IPS-18c (cell line): ENCODE data around the gene YTHDC1.
"Not testable (repeated sequence)": the region's sequence is repeated elsewhere in the genome, so short reads cannot be mapped to it uniquely, and the experiment has no call there.

ENCODE experiments used
- H3K4me3 ChIP-seq: 2 replicates; pipeline ENCODE4 v1.7.0; 2013; ENCODE audit warnings: low read depth, mild to moderate bottlenecking, low read length, moderate library complexity; ENCODE audit not compliant: insufficient read depth
- H3K9me3 ChIP-seq: one replicate; pipeline ENCODE4 v1.6.1; 2013; ENCODE audit warnings: mild to moderate bottlenecking, low read length, moderate library complexity; ENCODE audit not compliant: control insufficient read depth, insufficient read depth

The YTHDC1 gene

DNA sequence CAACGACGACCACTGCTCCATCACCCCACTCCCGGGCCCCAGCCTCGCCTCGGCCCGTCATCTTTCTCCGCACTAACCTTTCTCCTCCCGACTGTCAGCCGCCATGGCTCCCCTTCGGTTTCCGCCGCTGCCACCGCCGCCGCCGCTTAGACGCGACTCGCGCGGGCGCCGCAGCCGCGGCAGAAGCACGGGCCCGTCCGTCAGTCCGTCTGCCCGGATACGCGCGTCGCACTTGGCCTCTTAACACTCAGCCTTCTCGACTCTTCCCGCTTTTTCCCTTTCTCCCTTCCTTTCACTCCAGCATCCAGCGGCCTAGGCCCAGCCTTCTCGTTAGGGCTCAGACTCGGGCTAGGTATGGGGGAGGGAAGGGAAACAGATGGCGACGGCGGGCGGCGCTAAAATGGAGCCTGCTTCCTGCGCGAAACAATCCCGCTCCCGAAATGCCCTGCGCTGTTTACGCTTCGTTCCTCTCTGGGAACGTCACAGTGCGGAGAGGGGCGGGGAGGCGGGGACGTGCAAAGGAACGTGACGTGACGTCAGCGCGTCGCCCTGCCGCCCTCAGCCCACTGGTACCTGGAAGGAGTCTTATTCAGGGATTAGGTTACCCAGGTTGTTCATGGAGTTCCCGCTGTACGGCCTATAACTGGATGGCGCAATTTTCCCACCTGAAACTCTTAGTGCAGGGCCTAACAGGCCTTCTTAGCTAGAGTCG, at the start of gene YTHDC1:
Gene YTHDC1 (minus strand): TSS at position 442 of the 712 bp plus-strand sequence. CDS start 337 bp downstream, at position 105.
- Histone ChIP-seq H3K9me3 (no peaks in the 10 kb centered on the region), H3K4me3 (peak within 1 kb of the TSS; percentile 97)

- no peak overlapping the region for H3K4me3 ChIP-seq
- H3K9me3 ChIP-seq, result no peaks in the 10 kb centered on the region
Measured at GRCh38 chr4:68399306-68399705, 49.4 kb upstream of the YTHDC1 start.

GRCh38 chr4:68396756-68397155, 46.9 kb upstream of the YTHDC1 start:
- Histone ChIP-seq H3K4me3 (no peak overlapping the region), H3K9me3 (no peaks in the 10 kb centered on the region)

DNA sequence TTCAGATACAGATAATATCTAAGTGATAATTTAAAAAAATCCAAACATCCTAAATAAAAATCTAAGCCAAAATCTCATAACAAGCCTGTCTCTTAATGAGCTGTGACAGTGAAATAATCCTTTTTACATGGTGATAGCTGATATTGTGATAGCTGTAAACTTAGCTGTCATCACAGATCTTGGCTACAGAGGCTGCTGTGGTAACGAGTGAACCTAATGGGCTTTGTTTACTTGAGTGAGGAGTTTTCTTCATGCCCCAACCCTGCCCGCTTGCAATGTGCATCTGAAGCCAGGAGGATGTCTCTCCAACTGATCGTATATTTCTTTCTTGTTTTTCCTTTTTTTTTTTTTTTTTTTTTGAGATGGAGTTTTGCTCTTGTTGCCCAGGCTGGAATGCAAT, 41.5 kb upstream of the YTHDC1 start:
- H3K9me3 ChIP-seq, result no peaks in the 10 kb centered on the region
- no peak overlapping the region for H3K4me3 ChIP-seq

DNA sequence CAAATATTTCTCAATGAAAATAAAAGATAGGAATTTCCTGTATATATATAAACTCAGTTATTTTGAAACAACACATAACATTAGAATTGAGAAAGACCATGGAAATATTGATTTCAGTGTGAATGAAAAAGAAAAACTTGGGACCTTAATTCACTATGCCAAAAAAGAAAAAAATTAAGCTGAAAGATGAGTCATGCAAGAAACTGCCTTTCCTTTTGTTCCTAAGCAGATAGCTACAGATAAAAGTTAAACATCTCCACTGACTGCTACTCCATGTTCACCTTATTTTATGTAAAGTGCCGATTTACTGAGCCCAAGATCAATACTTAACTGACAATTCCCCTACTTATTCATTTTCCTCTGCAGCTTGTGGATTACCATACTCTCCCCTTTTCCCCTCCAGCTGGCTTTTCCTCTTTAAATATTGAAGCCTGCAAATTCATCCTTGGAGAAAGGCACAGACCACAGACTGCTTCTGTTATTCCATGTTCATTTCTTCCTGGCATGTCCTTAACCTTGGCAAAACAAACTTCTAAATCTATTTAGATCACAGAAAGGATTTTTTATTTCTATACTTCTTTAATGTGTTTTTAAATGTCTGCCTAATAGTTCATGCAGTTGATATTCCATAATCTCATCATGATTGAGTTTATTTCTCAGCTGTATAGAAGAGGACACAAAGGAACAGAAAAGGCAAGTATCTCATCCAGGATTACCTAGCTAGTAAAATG, 40.5 kb upstream of the YTHDC1 start:
- no peak overlapping the region for H3K4me3 ChIP-seq
- H3K9me3 ChIP-seq, result no peaks in the 10 kb centered on the region

DNA sequence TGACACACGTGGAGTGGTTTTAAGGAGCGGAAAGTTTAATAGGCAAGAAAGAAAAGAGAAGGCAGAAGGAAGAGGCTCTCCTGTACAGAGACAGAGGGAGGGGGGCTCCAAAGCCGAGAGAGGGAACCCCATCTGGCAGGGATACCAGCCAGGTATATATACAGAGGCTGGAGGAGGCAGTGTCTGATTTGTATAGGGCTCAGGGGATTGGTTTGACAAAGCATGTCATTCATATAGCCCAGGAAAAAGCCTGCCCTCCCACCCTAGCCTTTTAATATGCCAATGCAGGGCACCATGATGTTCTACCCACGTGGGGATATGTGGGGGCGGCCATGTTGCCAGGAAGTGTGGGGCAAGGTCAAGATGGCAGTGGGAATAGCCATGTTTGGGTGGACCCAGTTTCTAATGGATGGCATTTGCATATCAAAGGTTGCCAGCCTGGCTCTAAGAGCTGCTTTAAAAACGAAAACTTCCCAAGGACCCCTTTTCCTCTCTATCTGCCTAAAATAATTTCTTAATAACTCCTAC, 39.6 kb upstream of the YTHDC1 start:
- not testable (repeated sequence) for H3K9me3 ChIP-seq, H3K4me3 ChIP-seq

GRCh38 chr4:68388347-68388865, 38.5 kb upstream of the YTHDC1 start:
- no peaks in the 10 kb centered on the region for H3K9me3 ChIP-seq
- H3K4me3 ChIP-seq, result no peak overlapping the region

DNA sequence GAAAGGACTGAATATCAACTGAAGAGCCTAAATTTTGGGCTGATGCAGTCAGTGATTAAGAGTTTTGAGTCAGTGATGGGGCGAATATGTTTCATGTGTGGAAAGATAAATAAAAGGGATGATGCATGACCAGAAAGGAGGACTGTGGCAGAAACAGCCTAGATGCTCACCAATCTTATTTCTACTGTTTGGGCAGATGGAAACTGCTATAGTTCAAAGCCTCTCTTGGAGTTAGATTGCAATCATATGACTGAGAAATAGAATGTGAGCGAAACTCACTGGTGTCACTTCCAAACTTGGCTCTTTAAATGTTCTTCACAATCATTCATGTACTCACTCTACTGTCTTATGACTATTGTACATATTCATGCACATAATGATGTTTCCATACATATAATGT, 35.4 kb upstream of the YTHDC1 start:
- Histone ChIP-seq H3K9me3 (no peaks in the 10 kb centered on the region), H3K4me3 (no peak overlapping the region)

DNA sequence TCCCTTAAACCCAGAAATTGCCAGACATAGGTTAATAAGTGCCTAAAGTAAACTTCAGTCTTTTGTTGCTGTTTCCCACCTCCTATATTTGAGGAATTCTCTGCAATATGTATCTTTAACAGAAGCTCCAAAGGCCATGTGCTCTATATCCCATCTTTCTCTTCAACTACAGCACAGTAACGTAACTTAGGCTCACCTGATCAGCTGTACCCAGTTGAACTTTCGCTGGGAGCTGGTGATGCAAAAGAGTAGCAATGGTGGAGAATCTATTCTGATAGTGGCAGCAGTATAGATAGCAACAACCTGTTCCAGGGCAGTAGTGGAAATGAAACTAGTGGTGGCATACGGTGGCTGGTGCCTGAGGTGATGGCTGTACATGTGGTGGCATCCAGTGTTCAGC, 33.2 kb upstream of the YTHDC1 start:
- no peak overlapping the region for H3K4me3 ChIP-seq
- no peaks in the 10 kb centered on the region for H3K9me3 ChIP-seq

- Histone ChIP-seq H3K4me3 (no peak overlapping the region), H3K9me3 (no peaks in the 10 kb centered on the region)
Measured at GRCh38 chr4:68378226-68378625, 28.3 kb upstream of the YTHDC1 start.

DNA sequence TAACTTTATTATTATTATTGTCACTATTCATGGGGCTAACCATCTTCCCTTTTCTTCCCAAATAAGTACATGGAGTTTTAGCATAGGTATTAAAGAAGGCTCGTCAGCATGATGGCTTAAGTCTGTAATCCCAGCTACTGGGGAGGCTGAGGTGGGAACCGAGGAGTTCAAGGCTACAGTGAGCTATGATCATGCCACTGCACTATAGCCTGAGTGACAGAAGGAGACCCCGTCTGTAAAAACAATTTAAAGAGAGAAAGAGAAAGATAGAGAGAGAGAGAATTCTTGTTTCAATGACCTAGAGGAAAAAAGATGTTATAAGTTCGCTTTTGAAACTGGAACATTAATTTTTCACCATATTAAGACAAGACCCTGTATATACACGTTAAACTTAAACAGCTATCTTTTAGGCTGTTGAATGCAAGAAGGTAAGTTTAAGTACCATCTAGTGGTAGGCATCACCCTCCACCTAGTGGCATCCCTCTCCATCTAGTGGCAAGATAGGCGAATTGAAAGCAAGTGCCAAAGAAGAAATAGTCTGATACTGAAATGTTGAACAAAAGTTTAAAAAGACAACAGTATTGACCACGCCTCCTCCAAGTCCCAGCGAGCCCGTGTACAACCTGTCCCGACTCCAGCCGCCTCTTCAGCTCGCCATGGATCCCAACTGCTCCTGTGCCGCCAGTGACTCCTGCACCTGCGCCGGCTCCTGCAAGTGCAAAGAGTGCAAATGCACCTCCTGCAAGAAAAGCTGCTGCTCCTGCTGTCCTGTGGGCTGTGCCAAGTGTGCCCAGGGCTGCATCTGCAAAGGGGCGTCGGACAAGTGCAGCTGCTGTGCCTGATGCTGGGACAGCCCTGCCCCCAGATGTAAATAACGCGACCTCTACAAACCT, 26.0 kb upstream of the YTHDC1 start:
- H3K4me3 ChIP-seq, result peak overlapping the region; percentile 25; the same call in 1 of the 2 replicates

DNA sequence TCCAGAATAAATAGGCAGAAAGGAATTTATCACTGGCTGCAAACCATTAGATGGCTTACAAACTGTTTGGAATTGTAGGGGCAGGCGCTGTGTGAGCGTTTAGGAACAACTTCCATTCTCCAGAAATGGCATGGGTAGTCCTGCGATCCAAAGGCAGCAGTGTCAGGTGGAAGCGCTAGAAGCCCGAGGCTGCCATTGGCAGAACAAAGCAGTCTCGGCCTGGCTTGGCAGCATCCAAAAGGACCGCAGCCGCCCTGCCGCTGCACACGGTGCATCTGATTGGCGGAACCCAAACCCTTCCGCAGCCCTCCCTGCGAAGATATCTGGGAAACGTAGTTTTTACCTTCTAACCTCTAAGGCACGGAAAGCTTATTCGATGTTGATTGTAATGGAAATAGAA, 23.6 kb upstream of the YTHDC1 start:
- Histone ChIP-seq H3K9me3 (no peaks in the 10 kb centered on the region), H3K4me3 (peak overlapping the region; percentile 25; the same call in 1 of the 2 replicates)

More for the DNA sequence above, 26.0 kb upstream of the YTHDC1 start:
- H3K9me3 ChIP-seq, result no peaks in the 10 kb centered on the region

DNA sequence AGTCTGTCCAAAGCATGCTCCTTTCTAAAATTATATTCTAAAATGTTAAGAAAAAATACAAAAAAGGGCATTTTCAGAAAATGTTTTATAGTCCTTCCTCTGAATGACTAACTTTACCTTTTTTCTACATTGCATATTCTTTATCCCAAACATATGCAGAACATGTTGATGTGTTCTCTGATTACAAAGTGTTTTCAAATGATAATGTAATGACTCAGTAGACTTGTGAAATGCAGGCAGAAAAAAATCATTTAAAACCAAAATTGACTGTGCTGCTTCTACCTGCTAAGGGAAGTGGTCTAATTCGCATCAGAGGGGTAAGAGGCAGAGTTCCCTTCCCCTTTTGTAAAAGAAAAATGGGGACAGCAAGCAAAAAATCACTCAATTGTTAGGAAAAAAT, 22.7 kb upstream of the YTHDC1 start:
- no peaks in the 10 kb centered on the region for H3K9me3 ChIP-seq
- no peak overlapping the region for H3K4me3 ChIP-seq

DNA sequence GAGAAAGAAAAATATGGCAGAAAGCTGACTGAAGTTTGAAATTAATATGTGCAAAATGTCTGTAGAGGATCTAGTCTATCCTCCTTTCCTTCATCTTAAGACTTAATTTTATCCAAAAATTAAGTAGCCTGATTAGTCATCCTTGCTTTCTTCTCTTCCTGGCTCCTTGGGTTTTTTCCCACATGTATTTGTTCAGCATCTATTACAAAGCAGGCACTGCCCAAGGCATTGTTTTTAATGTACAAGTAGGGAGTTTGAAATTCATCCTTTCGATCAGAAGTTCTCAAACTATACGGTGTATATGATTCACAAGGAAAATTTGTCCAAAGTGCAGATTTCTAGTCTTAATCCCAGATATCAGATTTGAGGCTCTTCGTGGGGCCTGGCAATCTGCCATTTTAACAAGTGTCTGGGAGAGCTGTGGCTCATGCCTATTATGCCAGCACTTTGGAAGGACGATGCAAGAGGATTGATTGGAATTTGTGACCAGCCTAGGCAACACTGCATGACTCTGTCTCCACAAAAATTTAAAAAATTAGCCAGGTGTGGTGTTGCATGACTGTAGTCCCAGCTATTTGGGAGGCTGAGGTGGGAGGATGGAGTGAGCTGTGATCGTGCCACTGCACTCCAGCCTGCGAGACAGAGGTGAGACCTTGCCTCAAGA, 19.4 kb upstream of the YTHDC1 start:
- Histone ChIP-seq H3K4me3 (no peak overlapping the region), H3K9me3 (peaks cover 3% of the 10 kb centered on the region)

GRCh38 chr4:68368691-68369131, 18.8 kb upstream of the YTHDC1 start:
- H3K9me3 ChIP-seq, result peaks cover 3% of the 10 kb centered on the region
- H3K4me3 ChIP-seq, result no peak overlapping the region

DNA sequence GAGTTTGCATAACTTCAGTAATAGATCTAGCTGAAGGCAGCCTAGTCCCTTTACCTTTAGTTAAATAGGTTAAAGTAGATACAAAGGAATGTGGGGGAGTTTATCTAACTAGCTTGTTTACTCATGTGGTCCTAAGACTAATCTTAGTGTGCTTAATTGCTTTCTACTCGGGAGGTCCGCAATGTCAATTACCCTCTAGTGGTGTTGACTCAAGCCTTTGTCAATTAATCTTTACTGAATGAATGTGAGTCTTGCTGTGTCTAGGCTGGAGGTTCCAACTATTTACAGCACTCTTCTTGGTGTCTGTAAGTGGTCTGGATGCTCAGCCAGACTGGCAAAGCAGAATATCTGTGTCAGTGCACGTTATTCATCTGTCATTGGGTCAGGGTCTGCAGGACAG, 17.9 kb upstream of the YTHDC1 start:
- H3K9me3 ChIP-seq, result peaks cover 3% of the 10 kb centered on the region
- H3K4me3 ChIP-seq, result no peak overlapping the region

DNA sequence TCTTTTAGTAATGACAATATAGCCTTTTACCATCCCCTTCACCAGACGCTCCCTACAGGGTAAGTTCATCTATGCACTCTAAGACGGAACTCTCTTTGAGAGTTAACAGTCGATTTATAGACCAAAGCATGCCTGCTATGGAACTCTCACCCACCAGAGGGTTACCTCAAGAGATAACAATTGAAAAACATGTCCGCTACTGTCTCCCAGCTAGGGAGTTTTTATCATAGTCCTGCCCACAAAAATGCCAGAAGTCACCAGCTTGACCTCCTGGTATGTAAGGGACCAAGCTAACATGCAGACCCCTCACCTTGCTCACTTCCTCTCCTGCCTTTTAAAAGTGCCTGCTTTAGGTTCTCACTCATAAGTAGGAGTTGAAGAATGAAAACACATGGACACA, 16.7 kb upstream of the YTHDC1 start:
- Histone ChIP-seq H3K9me3 (peaks cover 3% of the 10 kb centered on the region), H3K4me3 (no peak overlapping the region)
